ENCODE measurements around the gene ALAD.
"Not testable (repeated sequence)": the region's sequence is repeated elsewhere in the genome, so short reads cannot be mapped to it uniquely, and the experiment has no call there.

Gene ALAD

GRCh38 chr9:113401027-113401792, at the start of gene ALAD:
TSS of gene ALAD (minus strand) at chr9:113401284. CDS start at chr9:113393559, 7,725 bp downstream.
- peak; percentile 99 for DNase-seq

DNA sequence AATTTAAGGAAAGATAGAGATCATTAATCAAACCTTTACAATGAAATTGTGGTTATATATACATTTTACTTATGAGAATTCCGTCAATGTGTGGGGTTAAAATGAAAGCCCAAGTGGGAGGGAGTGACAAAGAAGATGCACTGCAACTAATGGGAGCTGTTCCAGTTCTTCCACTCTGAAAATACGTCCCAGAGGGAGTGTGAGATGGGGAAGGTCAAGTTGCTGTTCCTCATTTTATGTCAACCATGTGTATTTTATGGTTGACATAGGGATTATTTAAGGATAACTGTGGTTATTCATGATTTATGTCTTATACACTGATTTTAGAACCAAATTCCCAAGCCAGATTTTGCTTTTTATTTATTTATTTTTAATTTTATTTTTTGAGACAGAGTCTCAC, 48.3 kb upstream of the ALAD start:
- no peak for DNase-seq

- no peak for DNase-seq
These were observed 45.2 kb upstream of the ALAD start for GRCh38 chr9:113446323-113446740.

GRCh38 chr9:113444736-113445135, 43.7 kb upstream of the ALAD start:
- peak; percentile 44 for DNase-seq

- not testable (repeated sequence) for DNase-seq
These were observed 36.6 kb upstream of the ALAD start for GRCh38 chr9:113437716-113438115.

- no peak for DNase-seq
These were observed 35.8 kb upstream of the ALAD start for GRCh38 chr9:113436728-113437515.

DNA sequence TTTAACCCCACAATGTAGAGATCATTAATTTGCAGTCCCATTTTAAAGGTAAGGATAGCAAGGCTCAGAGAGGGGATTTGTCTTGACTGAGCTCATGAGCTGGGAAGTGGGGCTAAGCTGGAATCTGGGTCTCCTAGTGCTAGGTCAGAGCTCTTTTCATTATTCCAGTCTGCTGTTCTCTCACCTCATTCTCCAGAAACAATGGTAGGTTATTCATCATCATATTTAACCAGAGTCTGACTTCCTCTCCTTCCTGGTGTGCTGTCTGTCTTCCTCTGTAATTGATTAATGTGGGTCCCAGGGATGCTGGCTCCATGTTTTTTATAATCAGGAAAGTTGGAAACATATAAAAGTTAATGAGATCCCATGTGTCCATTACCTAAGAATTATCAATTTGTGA, 30.1 kb upstream of the ALAD start:
- no peak for DNase-seq

GRCh38 chr9:113428062-113428615, 27.1 kb upstream of the ALAD start:
- no peak for DNase-seq

- no peak for DNase-seq
These were observed 26.5 kb upstream of the ALAD start for GRCh38 chr9:113427629-113428028.

DNA sequence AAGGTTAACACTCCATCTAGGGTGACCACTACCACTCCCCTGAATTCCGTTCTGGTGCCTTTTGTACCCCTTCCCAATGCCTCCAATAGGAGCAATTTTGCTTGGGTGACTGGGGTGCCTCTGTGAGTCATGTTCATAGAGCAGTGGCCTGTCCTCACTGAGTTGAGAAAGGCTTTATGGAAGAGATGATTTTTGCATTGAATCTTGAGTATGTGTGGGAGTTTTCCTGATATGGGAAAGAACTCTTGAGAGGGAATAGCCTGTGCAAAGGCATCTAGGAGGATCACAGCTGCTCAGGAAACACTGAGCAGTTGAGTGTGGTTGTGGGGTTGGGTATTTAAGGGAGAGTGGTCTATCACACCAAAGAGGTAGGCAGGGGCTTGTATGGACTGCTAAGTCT, 25.6 kb upstream of the ALAD start:
- no peak for DNase-seq

GRCh38 chr9:113425072-113425471, 24.0 kb upstream of the ALAD start:
- DNase-seq: peak; percentile 15

GRCh38 chr9:113421726-113422125, 20.6 kb upstream of the ALAD start:
- DNase-seq: no peak

DNA sequence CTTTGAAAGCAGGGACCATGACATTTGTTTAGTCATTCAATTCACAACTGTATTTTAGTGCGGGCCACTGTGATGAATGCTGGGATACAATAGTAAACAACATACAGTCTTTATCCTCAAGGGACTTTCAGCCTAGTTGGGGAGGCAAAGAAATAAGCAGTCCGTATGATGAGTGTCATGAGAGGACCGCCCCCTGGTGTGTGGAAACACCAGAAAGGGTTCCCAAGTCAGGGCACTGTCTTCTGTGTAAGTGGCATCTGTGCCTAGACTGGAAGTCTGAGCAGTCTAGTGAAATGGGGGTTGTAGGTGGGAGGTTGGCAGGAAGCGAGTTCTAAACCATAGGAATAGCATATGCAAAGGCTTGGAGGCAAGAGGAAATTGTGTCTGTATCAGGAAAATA, 16.3 kb upstream of the ALAD start:
- no peak for DNase-seq

DNA sequence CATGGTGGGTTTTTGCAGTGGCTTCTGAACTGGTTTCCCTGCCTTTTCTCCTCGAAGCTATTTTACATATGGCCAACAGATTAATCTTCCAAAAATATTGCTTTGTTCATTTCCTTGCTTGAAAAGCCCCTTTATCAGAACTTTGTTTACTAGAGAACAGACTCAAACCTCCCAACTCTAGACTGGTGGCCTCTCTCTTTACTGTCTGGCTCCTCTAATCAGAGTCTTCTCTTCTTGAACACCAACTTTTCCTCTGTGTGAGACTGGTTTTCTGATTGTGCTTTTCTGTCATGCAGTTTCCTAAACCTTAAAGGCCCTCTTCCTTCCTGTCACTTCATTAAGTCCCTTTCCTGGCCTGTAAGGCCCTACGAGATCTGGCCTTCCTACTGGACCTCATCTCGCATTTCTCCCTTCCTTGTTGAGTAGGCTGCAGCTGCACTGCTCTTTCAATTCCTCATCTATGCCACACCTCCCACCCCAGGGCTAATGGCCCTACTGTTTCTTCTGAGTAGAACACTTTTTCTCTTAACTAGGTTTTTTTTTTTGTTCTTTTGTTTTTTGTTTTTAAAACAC, 15.2 kb upstream of the ALAD start:
- no peak for DNase-seq

- peak; percentile 97 for DNase-seq
These were observed 9.3 kb upstream of the ALAD start, which contains the start of the genes C9orf43 and POLE3 for GRCh38 chr9:113410207-113410864. TSS of gene C9orf43 (plus strand) at chr9:113410747. CDS start at chr9:113413494, 2,747 bp downstream. TSS of gene POLE3 (minus strand) at chr9:113410675. CDS start at chr9:113410293, 382 bp downstream.

GRCh38 chr9:113409883-113410206, 8.8 kb upstream of the ALAD start:
- no peak for DNase-seq

DNA sequence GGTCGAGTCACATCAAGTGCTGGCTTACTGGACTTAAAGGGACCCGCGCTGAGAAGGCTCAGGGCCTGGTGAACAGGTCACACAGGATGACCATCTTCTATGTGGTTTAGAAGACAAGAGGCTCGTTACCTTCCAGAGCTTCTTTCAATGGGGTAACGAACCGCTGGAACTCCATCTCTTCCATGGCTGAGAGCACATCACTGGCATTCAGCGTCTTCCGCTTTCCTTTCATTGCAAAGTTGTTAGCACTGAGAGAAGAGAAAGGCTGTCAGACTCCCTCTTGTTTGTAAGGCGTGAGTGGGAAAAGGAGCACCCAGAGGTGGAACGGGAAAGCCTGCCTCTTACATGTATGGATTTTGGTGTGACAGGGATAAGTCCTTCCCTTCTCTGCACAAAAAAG, 8.4 kb upstream of the ALAD start:
- DNase-seq: no peak

- DNase-seq: peak; percentile 27
These were observed 5.9 kb upstream of the ALAD start for GRCh38 chr9:113406873-113407511.

- DNase-seq: not testable (repeated sequence)
These were observed 5.3 kb upstream of the ALAD start for GRCh38 chr9:113406353-113406752.

GRCh38 chr9:113403646-113404045, 2.6 kb upstream of the ALAD start:
- no peak for DNase-seq

GRCh38 chr9:113399646-113400200, 1.4 kb downstream of the ALAD start:
- DNase-seq: no peak

GRCh38 chr9:113398796-113399195, 2.3 kb downstream of the ALAD start:
- no peak for DNase-seq

All from GDM1 (cell line).